Prostate gland (tissue), 2 donors: ENCODE data around the gene RAB24.

Experiments used
- CTCF ChIP-seq, 4 experiments: fragments of 200-600 bp in 2 of 4; fragments of 450-650 bp in 2 of 4; sonication (generic) in 2 of 4; IDR thresholded peaks; 1 replicate in 3 of 4; 2 replicates in 1 of 4; pipeline ENCODE4 v1.5.1; 2016 to 2019; ENCODE audit warnings: antibody characterized with exemption in 4 of 4, mild to moderate bottlenecking in 2 of 4, moderate library complexity in 2 of 4
- POLR2AphosphoS5 ChIP-seq: sonication (generic); formaldehyde crosslinking; IDR thresholded peaks from one replicate; pipeline ENCODE4 v1.6.1; 2017; ENCODE audit warnings: antibody characterized with exemption

GRCh38 chr5:177297922-177298321 is 5.6 kb downstream of the RAB24 start:
- TF ChIP-seq CTCF (IDR thresholded peaks at IDR 0.05) (no peak), POLR2AphosphoS5 (no peak)
